HTERT RPE-1 (cell line): ENCODE results near the gene PPP2R5C.
"Not testable (repeated sequence)": the region's sequence is repeated elsewhere in the genome, so short reads cannot be mapped to it uniquely, and the experiment has no call there.

ENCODE experiments used
- in situ Hi-C: fragments of 300-500 bp; cut with MboI; formaldehyde crosslinking; loops from 4 replicates; pipeline ENCODE4 v1.14.3; 2020; ENCODE audit warnings: low sequenced_read_pairs

Gene PPP2R5C

GRCh38 chr14:101749756-101750155 is 11.8 kb upstream of the PPP2R5C start:
- in situ Hi-C loops: not testable (repeated sequence)

- in situ Hi-C loops: no loop called here
Measured at GRCh38 chr14:101754893-101755292, 6.6 kb upstream of the PPP2R5C start.

GRCh38 chr14:101755591-101756324 is 5.8 kb upstream of the PPP2R5C start:
- in situ Hi-C loops: no loop called here

DNA sequence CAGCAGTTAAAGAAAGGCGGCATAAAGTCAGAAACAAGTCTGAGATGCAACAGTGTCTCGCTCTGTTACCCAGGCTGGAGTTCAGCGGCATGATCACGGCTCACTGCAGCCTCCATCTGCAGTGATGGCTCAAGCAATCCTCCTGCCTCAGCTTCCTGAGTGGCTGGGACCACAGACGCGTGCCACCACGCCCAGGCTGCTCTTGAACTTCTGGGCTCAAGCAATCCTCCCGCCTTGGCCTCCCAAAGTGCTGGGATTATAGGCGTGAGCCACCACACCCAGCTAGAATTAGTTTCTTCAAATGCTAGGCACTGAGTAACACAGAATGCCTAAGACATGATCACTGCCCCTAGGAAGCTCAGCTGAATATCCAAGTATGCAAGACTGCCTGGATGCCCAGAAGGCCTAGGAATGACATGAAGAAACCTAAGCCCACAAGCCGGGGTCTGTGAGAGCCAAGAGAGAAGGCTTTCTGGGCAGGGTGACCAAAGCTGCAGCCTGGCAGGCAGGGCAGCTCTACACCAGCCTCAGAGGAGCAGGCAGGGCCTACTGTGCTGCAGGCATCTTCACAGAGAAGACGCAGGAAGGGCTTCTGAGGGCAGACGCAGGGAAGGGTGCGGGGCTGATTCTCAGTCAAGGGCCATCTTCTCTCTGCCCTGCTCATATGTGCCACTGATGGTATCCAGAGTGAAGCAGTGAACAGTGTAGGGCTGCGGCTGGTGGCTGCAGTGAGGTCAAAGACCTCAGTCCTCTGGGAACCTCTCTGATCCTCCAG is 4.3 kb upstream of the PPP2R5C start:
- in situ Hi-C loops: no loop called here

DNA sequence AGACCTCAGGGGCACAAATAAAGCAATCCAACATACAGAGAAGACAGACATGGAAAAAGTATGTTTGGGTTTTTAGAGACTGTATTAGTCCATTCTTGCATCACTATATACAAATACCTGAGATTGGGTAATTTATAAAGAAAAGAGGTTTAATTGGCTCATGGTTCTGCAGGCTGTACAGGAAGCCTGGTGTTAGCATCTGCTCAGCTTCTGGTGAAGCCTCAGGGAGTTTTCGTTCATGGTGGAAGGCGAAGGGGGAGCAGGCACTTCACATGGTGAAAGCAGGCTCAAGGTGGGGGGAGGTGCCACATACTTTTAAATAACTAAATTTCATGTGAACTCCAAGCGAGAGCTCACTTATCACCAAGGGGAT is 3.7 kb upstream of the PPP2R5C start:
- in situ Hi-C loops: no loop called here

DNA sequence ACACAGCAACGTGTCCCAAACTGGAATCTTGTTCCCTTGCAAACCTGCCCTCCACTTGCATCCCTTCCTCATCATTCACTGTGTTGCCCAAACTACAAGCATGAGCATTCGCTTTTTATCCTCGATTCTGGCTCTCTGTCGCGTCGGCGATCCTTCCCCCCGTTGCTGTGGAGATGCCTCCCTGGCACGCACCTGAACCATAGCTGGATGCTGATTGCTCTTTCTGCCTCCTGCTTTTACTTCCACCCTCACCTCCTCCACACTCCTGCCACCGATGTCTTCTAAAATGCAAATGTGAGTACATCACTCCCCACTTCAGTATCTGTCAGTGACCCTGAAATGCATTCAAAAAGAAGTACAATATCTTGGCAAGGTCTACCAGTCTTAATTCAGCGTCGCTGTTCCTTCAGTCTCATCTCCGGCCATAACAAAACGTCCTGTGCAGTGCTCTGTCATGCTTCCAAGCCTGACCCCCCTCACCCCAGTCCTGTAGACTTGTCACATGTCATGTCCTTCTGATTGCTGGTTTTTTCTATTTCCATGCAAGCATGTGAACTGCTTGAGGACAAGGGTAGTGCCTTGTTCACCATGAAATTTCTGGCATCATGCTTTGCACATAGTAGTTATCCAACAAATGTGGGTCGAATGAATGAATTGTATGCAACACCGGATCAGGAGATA is 2.5 kb upstream of the PPP2R5C start:
- in situ Hi-C loops: no loop called here

DNA sequence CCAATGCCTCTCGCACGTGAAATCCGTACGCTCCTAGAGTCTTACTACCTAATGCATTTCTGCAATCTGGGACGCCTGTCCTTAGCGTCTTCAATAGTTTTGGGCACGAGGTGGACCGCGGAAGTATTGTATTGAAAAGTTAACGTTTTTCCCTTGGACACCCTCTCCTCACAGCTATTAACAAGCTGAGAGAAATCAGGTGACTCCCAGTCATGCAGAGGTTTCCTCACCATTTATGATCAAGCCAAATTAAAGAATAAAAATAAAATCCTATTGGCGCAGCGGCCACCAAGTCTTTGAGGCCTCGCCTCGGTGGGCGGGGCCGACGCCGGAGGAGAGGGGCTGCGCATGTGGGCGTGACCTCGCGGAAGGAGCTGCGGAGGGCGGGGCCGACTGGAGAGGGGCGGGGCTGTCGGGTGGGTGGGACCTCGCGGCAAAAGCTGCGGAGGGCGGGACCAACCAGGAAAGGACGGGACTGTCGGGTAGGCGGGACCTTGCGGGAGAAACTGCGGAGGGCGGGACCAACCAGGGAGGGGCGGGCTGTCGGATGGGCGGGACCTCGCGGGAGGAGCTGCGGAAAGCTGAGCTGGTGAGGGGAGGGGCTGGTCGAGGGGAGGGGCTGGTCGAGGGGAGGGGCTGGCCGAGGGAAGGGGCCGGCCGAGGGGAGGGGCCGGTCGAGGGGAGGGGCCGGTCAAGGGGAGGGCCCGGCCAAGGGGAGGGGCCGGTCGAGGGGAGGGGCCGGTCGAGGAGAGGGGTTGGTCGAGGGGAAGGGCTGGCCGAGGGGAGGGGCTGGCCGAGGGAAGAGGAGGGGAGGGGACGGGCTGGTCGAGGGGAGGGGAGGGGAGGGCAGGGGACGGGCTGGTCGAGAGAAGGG is 1.1 kb upstream of the PPP2R5C start:
- in situ Hi-C loops: no loop called here

DNA sequence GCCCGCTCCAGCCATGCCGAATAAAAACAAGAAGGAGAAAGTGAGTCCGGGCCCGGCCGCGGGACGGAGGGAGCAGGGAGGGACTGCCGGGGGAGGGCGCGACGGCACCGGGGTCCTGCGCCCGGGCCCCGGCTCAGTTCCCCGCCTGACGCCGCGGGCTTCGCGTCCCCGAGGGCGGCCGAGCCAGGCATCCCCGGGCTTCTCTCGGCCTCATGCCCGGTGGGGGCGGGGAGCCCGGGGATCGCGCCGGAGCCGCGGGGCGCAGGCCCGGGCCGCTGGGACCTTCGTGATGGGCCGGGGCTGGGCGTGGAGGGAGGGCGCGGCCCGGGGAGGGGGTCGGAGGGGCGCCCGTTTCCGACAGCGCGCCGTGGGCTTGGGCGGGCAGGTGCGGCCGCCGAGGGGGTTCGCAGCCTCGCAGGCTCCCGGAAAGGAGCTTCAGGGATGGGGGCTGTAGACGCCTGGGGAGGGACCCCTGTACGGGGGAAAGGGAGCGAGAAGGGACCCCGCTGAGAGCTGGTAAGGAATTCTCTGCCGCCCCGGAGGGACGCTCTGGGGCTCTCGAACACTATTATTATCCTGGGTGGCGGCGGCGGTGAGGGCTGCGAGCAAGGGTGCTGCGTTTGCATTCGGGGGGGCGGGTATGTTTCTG is 496 bp downstream of the PPP2R5C start:
- in situ Hi-C loops: no loop called here

- in situ Hi-C loops: no loop called here
Measured at GRCh38 chr14:101762530-101763101, 1.1 kb downstream of the PPP2R5C start.

- in situ Hi-C loops: no loop called here
Measured at GRCh38 chr14:101763941-101764709, 2.6 kb downstream of the PPP2R5C start.

DNA sequence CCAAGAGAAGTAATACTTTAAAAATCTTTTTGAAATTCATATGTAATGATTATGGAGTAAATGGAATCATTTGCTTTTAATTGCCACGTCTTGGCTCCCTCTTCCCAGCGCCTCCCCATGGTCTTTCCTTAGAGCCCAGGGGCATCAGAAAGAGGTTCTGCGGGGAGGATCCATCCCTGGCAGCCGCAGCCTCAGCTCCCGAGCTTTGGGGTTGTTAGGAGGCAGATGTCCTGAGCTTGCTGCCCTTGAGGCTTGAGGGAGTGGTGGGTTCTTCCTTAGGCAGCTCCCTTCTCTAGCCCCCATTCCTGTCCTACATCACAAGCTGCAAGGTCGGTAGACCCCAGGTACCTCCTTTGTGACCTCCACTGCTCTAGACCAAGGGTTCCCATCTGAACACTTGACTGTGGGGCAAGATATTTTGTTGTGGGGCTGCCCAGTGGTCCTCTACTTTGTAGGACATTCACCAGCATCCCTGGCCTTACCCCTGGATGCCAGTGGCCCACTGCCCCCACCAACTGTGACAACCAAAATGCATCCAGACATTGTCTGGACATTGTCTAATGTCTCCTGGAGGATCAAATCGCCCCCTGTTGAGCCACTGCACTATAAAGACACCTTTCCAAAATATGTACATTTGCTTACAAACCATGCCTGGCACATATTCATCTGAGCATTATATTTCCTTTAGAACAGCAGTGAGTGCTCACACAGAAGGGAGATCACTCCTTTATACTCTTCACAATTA is 6.3 kb downstream of the PPP2R5C start:
- in situ Hi-C loops: no loop called here

DNA sequence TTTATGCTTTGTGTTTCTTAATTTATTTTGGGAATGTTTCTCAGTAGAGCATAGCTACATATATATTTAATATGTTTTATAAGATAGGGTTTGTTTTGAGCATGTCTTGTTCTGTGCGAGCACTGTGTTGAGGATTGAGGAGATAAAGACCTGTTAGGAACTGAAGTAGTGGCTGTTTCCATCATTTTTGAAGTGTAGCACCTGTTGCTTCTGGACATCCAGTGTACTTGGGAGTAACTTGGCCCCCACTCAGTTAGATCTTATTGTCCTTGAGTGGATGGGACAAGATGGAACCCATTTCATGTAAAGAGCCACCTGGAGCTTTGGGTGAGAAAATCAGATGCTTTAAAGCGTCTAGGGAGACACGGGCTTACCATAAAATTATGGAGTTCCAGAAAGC is 8.7 kb downstream of the PPP2R5C start:
- in situ Hi-C loops: no loop called here

DNA sequence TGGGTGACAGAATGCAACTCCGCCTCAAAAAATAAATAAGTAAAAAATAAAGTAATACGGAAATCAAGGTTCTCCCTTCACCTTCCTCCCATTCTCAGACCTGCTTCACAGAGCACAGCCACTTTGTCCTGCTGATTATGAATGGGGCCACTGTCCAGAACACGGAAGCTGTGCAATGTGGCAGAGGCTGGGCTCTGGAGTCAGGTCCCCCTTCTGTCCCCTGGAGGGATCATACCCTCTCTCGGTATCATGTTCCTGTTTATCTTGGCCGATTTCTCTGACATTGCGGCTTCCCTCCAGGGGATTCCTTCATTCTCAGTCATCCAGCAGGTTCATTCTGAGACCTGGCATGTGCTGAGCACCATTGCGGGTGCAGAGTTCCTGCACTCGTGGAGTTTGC is 11.3 kb downstream of the PPP2R5C start:
- in situ Hi-C loops: no loop called here

DNA sequence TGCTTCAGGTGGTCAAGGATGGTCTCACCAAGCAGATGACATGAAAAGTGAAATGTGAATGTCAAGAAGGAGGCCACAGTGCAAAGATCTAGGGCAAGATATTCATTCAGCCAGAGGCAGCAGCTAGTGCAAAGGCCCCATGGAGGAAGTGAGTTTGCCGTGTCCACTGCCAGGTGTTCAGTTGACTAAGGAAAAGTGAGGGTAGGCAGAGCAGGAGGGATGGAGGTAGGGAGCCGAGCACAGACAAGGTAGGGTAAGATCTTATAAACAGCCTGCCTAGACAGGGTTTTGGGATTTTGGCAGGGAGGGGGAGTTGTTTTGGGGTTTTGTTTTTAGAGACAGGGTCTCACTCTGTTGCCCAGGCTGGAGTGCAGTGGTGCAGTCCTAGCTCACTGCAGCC is 11.9 kb downstream of the PPP2R5C start:
- in situ Hi-C loops: no loop called here

DNA sequence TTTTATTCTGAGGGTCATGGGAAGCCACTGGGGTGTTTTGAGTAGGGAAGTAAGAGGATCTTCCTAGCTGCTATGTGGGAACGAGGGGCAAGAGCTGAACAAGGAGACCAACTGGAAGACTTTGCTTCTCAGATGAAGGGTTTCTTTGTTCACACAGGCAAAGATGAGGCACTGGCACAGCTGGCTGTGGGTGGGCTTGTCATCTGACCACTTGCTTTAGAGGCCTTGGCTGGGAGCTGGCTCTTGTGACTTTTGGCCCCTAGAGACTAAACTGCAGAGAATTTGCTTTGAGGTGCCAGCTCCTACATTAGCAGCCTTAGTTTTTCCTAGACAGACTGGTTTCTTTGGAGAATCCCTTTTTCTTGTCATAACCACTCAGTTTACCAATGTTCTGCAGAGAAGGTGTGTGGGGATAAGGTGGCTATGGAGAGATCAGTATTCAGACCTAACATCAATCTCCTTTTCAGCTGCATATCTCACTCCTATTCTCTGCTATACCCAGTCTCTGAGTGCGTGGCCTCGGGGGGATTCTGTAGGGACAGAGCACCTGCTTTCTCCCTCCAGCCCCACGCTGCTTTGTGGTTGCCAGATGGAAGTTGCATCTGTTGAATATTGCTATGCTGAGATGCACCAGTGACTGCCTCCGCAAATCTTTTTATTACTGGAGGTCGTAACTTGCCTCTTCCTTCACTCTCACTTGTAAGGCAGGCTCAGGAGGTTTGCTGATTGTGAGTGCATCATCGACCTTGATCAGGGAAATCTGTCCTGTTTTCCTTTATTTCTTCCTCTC is 12.7 kb downstream of the PPP2R5C start:
- in situ Hi-C loops: no loop called here

- in situ Hi-C loops: no loop called here
Measured at GRCh38 chr14:101774814-101775213, 13.3 kb downstream of the PPP2R5C start.

DNA sequence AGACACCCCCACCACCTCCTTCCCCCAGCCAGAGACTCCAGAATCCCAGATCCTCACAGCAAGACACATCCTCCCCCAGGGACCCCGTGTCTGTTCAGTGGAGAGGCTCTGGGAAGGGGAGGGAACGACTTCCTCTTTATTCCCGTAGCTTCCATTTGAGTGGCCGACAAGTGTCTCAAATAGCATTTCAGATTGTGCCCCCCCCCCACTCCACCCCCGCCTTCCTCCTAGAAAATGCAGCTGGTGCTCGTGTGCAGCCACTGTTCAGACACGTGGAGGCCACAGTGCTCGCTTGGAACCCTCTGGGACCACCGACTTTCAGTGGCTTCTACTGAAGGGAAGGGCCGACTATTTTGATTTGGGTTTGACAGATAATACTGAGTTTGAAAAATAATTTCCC is 14.3 kb downstream of the PPP2R5C start:
- in situ Hi-C loops: no loop called here

DNA sequence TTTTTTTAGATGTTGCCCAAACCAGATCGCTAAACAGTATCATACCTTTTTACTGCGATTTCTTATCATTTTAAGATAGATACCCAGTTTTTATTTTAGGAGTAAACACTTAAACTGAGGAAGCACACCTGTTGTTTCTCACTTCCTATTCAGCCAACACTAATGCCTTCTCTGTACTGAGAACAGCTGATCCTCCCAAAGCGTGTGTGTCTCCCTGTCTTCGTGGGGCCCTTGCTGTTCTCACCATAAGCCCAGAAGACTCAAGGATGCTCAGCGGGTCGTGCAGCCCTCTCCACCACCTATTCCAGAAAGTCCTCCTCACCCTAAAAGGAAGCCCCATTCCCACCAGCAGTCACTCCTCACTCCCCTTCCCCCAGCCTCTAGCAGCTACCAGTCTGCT is 14.8 kb downstream of the PPP2R5C start:
- in situ Hi-C loops: no loop called here
